ENCODE results near the gene SLC39A11.

The SLC39A11 gene

GRCh38 chr17:72954579-72954978, 137.9 kb downstream of the SLC39A11 start:
- no peaks in the 10 kb centered on the region for H4K20me1 ChIP-seq (ENCODE audit: insufficient read depth, low read length)
- no peaks in the 10 kb centered on the region for H3K36me3 ChIP-seq (replicated peaks; ENCODE audit: insufficient read depth, low read length)
- H3K27ac ChIP-seq (ENCODE audit: low read length) = no peak overlapping the region
- TF ChIP-seq EZH2phosphoT487 (IDR thresholded peaks at IDR 0.05; ENCODE audit: low read length) (no peak), CTCF (IDR thresholded peaks at IDR 0.05; ENCODE audit: low read length) (no peak), EZH2 (optimal IDR thresholded peaks at IDR 0.05; ENCODE audit: low read depth, low read length) (no peak)
- no peak overlapping the region for H3K9ac ChIP-seq (ENCODE audit: low read length)
- no peak overlapping the region for H3K4me3 ChIP-seq (ENCODE audit: low read length)
- H3K9me2 ChIP-seq (replicated peaks; ENCODE audit: insufficient read depth, low read length) = no peaks in the 10 kb centered on the region
- H3K79me2 ChIP-seq (ENCODE audit: low read length) = no peaks in the 10 kb centered on the region
- no peaks in the 10 kb centered on the region for H3K9me3 ChIP-seq (replicated peaks; ENCODE audit: insufficient read depth, low read length)
- DNase-seq = no peak
- H3K4me1 ChIP-seq (ENCODE audit: low read length) = no peaks in the 10 kb centered on the region
- no peak overlapping the region for H3K4me2 ChIP-seq (ENCODE audit: low read depth, low read length)
- H2AFZ ChIP-seq (ENCODE audit: low read length) = no peak overlapping the region
- H3K27me3 ChIP-seq (replicated peaks; ENCODE audit: insufficient read depth, low read length) = no peaks in the 10 kb centered on the region
- no peaks in the 10 kb centered on the region for H3F3A ChIP-seq (ENCODE audit: insufficient read depth, low read length)

- no peaks in the 10 kb centered on the region for H3K79me2 ChIP-seq (ENCODE audit: low read length)
- TF ChIP-seq CTCF (IDR thresholded peaks at IDR 0.05; ENCODE audit: low read length) = no peak
- no peak for TF ChIP-seq EZH2 (optimal IDR thresholded peaks at IDR 0.05; ENCODE audit: low read depth, low read length)
- TF ChIP-seq EZH2phosphoT487 (IDR thresholded peaks at IDR 0.05; ENCODE audit: low read length) = no peak
- H3K4me1 ChIP-seq (ENCODE audit: low read length) = no peaks in the 10 kb centered on the region
- no peak overlapping the region for H2AFZ ChIP-seq (ENCODE audit: low read length)
- H3F3A ChIP-seq (ENCODE audit: insufficient read depth, low read length) = no peaks in the 10 kb centered on the region
- H3K36me3 ChIP-seq (replicated peaks; ENCODE audit: insufficient read depth, low read length) = no peaks in the 10 kb centered on the region
- H3K27me3 ChIP-seq (replicated peaks; ENCODE audit: insufficient read depth, low read length) = no peaks in the 10 kb centered on the region
- H3K4me2 ChIP-seq (ENCODE audit: low read depth, low read length) = no peak overlapping the region
- no peaks in the 10 kb centered on the region for H3K9me2 ChIP-seq (replicated peaks; ENCODE audit: insufficient read depth, low read length)
- no peaks in the 10 kb centered on the region for H4K20me1 ChIP-seq (ENCODE audit: insufficient read depth, low read length)
- H3K4me3 ChIP-seq (ENCODE audit: low read length) = no peak overlapping the region
- no peaks in the 10 kb centered on the region for H3K9me3 ChIP-seq (replicated peaks; ENCODE audit: insufficient read depth, low read length)
- H3K27ac ChIP-seq (ENCODE audit: low read length) = no peak overlapping the region
- no peak overlapping the region for H3K9ac ChIP-seq (ENCODE audit: low read length)
- no peak for DNase-seq
These were observed 138.9 kb downstream of the SLC39A11 start for GRCh38 chr17:72953621-72954020.

- H3F3A ChIP-seq (ENCODE audit: insufficient read depth, low read length) = no peaks in the 10 kb centered on the region
- TF ChIP-seq EZH2 (optimal IDR thresholded peaks at IDR 0.05; ENCODE audit: low read depth, low read length) (no peak), EZH2phosphoT487 (IDR thresholded peaks at IDR 0.05; ENCODE audit: low read length) (no peak), CTCF (IDR thresholded peaks at IDR 0.05; ENCODE audit: low read length) (no peak)
- no peak for DNase-seq
- no peaks in the 10 kb centered on the region for H4K20me1 ChIP-seq (ENCODE audit: insufficient read depth, low read length)
- H3K36me3 ChIP-seq (replicated peaks; ENCODE audit: insufficient read depth, low read length) = no peaks in the 10 kb centered on the region
- no peaks in the 10 kb centered on the region for H3K9me3 ChIP-seq (replicated peaks; ENCODE audit: insufficient read depth, low read length)
- no peak overlapping the region for H2AFZ ChIP-seq (ENCODE audit: low read length)
- H3K9me2 ChIP-seq (replicated peaks; ENCODE audit: insufficient read depth, low read length) = no peaks in the 10 kb centered on the region
- no peaks in the 10 kb centered on the region for H3K79me2 ChIP-seq (ENCODE audit: low read length)
- no peak overlapping the region for H3K4me3 ChIP-seq (ENCODE audit: low read length)
- H3K4me1 ChIP-seq (ENCODE audit: low read length) = no peaks in the 10 kb centered on the region
- H3K9ac ChIP-seq (ENCODE audit: low read length) = no peak overlapping the region
- no peaks in the 10 kb centered on the region for H3K27me3 ChIP-seq (replicated peaks; ENCODE audit: insufficient read depth, low read length)
- no peak overlapping the region for H3K27ac ChIP-seq (ENCODE audit: low read length)
- H3K4me2 ChIP-seq (ENCODE audit: low read depth, low read length) = no peak overlapping the region
These were observed 139.7 kb downstream of the SLC39A11 start for GRCh38 chr17:72952641-72953315.

Data from MM.1S (cell line).